Prostate gland (tissue), 2 donors: ENCODE results near the gene EEF1AKMT4.

Experiments
- CTCF ChIP-seq, 4 experiments: fragments of 200-600 bp in 2 of 4; fragments of 450-650 bp in 2 of 4; sonication (generic) in 2 of 4; IDR thresholded peaks; 1 replicate in 3 of 4; 2 replicates in 1 of 4; pipeline ENCODE4 v1.5.1; 2016 to 2019; ENCODE audit warnings: antibody characterized with exemption in 4 of 4, mild to moderate bottlenecking in 2 of 4, moderate library complexity in 2 of 4
- POLR2A ChIP-seq: fragments of 450-650 bp; IDR thresholded peaks from one replicate; pipeline ENCODE4 v1.6.1; 2016; ENCODE audit warnings: antibody characterized with exemption, mild to moderate bottlenecking

GRCh38 chr3:184282941-184283340 lies 33.5 kb downstream of the EEF1AKMT4 start:
- no peak for TF ChIP-seq CTCF (IDR thresholded peaks at IDR 0.05)
- no peak for TF ChIP-seq POLR2A
